ENCODE measurements around the gene PTPN1. TPM values are rescaled to one million over a fixed set of nuclear protein-coding genes. Genes with fewer than 3 reads are reported as not detected.
A peak's percentile ranks its signal among the peaks of the same experiment; 100 is the strongest.

Gene PTPN1
- total RNA-seq, 2 experiments from 2014 or later, result 80.6 to 83.4 TPM

DNA sequence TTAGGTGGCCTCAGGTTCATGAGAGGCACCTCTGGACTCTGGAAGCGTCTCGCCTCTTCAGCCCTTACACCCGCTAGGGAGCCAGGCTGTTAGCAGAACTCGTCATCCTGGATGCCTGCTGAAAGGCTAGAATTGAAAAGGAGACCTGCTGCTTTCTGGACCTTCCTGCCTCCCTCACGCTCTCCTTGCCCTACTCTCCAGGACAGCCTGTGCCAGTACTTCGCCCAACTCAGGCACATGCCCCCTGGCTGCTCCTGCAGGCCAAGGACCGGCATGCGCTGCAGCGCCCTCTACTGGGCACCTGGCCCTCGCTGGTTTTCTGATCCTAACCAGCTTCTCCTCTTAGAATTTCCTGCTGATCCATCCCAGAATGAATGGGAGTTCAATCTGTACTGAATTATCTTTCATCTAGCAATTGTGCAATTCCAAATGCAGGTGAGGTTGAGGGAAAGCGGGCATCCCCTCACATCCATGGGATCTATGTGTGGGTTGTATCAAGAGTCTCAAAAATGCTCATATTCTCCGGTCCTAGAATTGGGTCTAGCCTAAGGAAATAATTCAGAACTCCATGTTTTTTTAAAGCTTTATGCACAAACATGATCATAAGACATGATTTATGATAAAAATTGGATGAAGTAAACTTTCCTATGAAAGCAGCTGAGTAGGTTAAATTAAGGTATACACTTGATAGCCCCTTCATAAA is 78.0 kb downstream of the PTPN1 start:
- no peak overlapping the region for H3K4me3 Mint-ChIP-seq
- peaks cover 27% of the 10 kb centered on the region for H3K36me3 Mint-ChIP-seq
- DNase-seq, result peak; percentile 84
- CTCF ChIA-PET, result interaction anchor here (0.5 to 5.2 kb wide), 31 partner anchors 9 to 683 kb away, joined by 3 to 32 read pairs (median 4); partner anchors contain the start of gene PTPN1
- intact Hi-C loops (cut with micrococcal nuclease), result no loop called here
- no peaks in the 10 kb centered on the region for H3K9me3 Mint-ChIP-seq
- no peak overlapping the region for H3K27ac Mint-ChIP-seq
- H3K4me1 Mint-ChIP-seq (ENCODE audit: low read depth), result peaks cover 3% of the 10 kb centered on the region
- H3K27me3 Mint-ChIP-seq, result no peaks in the 10 kb centered on the region
- POLR2A ChIA-PET, result no interaction called here

DNA sequence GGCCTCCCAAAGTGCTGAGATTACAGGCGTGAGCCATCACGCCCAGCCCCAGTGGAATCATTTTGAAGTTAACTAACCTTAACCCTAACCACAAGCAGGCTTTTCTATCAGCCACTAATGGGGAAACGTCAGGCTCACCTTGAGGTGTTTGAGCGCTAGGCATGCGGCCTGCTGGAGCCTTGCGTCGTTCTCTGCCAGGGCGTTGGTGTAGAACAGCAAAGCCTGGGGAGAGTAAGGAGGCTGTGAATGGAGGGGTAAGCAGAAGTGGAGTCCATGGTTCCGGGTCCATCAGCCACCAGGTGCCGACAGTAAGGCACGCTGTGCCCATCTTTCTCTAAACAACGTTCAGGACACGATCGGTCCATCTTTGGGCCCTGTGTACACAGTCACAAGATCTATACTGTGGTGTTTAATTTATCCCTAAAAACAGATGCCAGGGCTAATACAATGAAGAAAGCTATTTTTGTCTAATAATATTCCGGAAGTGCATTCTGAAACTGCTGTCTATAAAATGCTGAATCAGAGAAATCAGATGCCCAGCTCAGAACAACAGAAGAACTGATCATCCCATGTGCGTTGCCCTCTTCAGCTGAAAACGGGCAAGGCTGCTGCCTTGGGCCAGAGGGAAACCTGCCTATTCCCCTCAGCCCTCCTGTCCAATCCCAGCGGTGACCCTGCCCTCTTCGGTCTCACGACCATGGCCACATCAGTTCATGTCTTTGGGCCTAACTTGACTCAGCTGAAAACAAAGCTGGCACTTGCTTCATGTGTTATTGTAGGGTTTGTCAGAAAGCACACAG is 79.6 kb downstream of the PTPN1 start:
- intact Hi-C loops (cut with micrococcal nuclease), result no loop called here
- H3K9me3 Mint-ChIP-seq, result no peaks in the 10 kb centered on the region
- H3K27ac Mint-ChIP-seq, result no peak overlapping the region
- H3K4me3 Mint-ChIP-seq, result no peak overlapping the region
- H3K36me3 Mint-ChIP-seq, result peaks cover 18% of the 10 kb centered on the region
- H3K4me1 Mint-ChIP-seq (ENCODE audit: low read depth), result no peaks in the 10 kb centered on the region
- no peaks in the 10 kb centered on the region for H3K27me3 Mint-ChIP-seq
- POLR2A ChIA-PET, result no interaction called here
- CTCF ChIA-PET, result interaction anchor here (0.6 to 1.8 kb wide), 4 partner anchors 11 to 325 kb away, joined by 3 to 9 read pairs (median 4); no protein-coding TSS in a partner anchor
- DNase-seq, result no peak

DNA sequence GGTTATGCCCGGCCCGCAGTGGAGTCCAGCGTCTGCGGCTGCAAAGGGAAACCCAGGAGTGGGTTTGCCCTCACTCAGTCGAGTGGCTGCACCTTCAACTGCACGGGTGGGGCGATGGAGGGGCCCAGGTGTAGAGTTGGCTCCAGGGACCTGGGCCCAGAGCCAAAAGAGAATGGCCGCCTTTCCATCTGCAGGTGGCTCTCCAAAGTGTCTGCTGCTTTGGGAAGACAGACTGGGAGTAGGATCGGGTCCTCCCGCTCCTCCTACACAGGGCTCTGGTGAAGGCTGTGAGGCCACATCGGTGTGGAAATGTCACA is 80.1 kb downstream of the PTPN1 start:
- Mint-ChIP-seq H3K4me3 (no peak overlapping the region), H3K27ac (peak overlapping the region; percentile 23), H3K9me3 (no peaks in the 10 kb centered on the region), H3K36me3 (peaks cover 12% of the 10 kb centered on the region), H3K27me3 (no peaks in the 10 kb centered on the region), H3K4me1 (ENCODE audit: low read depth) (no peaks in the 10 kb centered on the region)
- POLR2A ChIA-PET, result no interaction called here
- intact Hi-C loops (cut with micrococcal nuclease), result no loop called here
- CTCF ChIA-PET, result no interaction called here
- no peak for DNase-seq

DNA sequence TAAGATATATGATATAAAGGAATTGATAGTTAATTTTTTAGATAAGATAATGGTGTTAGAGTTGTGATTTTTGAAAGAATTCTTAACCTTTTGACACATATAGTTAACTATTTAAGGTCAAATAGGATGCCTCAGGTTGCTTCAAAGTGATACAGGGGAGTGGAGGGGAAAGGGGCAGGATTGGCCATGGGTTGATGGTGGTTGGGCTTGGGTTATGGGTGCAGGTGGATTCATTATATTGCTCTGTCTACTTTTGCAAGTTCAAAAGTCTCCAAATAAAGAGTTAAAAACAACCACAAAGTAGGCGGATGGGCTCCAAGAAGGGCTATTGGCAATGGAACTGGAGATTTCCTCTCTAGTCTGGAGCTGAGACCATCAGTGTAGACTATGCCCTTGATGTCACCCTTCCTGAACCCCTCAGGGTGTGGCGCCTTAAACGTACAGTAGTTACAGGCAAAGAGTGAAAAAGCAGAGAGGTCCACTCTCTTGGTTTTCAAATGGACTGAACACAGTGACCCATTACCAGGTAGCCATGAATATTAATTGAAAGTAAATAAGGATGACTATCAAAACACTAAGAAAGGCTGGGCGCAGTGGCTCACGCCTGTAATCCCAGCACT is 81.2 kb downstream of the PTPN1 start:
- no peak for DNase-seq
- ChIA-PET CTCF (interaction anchor here (1.0 kb wide), 1 partner anchor 12 kb away, joined by 3 read pairs; no protein-coding TSS in a partner anchor), POLR2A (no interaction called here)
- no peak overlapping the region for H3K27ac Mint-ChIP-seq
- no peaks in the 10 kb centered on the region for H3K9me3 Mint-ChIP-seq
- intact Hi-C loops (cut with micrococcal nuclease), result no loop called here
- no peak overlapping the region for H3K4me3 Mint-ChIP-seq
- H3K4me1 Mint-ChIP-seq (ENCODE audit: low read depth), result peaks cover 3% of the 10 kb centered on the region
- H3K36me3 Mint-ChIP-seq, result peaks cover 6% of the 10 kb centered on the region
- no peaks in the 10 kb centered on the region for H3K27me3 Mint-ChIP-seq

DNA sequence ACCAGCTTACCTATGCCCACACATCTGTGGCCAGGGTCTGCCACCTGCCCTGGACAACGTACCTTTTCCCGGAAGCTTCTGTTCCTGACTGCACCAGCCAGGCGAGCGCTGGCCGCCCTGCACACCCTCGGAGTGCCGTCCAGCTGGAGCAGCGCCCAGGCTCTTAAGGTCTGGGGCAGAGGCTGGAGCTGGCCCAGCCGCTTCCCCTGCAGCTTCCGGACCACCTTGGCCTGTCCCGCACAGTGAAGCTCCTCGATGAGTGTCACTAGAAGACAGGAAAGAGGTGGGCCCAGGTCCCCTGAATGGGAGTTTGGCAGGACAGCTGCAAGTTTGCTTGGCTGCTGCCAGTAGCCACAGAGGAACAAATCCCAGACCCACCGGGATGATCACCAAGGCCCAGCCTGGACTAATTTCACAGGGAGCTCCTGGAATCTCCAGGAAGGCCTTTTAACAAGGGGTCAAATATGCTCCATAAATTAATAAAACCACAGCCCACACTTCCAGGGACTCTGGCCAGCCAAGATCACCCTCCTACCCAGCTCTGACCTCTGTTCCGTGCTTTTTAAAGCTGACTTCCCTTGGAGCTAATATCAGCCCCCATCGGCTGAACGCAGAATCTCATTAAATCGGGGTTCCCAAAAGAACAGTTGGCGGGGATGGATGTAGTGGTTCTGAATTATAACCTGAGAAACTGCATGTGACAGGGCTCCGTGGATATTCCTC is 82.3 kb downstream of the PTPN1 start:
- ChIA-PET CTCF (interaction anchor here (1.0 kb wide), 2 partner anchors 8 to 13 kb away, joined by 3 read pairs; no protein-coding TSS in a partner anchor), POLR2A (no interaction called here)
- H3K36me3 Mint-ChIP-seq, result peaks cover 5% of the 10 kb centered on the region
- intact Hi-C loops (cut with micrococcal nuclease), result no loop called here
- H3K4me1 Mint-ChIP-seq (ENCODE audit: low read depth), result peaks cover 9% of the 10 kb centered on the region
- DNase-seq, result no peak
- H3K27ac Mint-ChIP-seq, result no peak overlapping the region
- no peak overlapping the region for H3K4me3 Mint-ChIP-seq
- H3K27me3 Mint-ChIP-seq, result no peaks in the 10 kb centered on the region
- H3K9me3 Mint-ChIP-seq, result no peaks in the 10 kb centered on the region

DNA sequence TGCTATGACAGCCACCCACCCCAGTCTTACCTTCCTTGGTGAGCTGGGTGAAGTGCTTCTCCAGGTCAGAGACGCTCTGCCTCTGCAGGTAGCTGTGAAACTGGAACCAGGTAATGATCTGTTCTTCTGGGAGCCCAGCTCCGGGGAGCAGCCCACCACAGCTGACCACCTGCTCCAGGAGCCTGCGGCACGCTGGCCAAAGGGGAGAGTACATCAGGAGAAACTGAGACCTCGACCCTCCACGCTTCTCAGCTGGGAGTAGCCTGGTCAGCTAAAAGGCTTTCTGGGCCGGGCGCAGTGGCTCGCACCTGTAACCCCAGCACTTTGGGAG is 82.8 kb downstream of the PTPN1 start:
- no peak for DNase-seq
- intact Hi-C loops (cut with micrococcal nuclease), result no loop called here
- Mint-ChIP-seq H3K9me3 (no peaks in the 10 kb centered on the region), H3K4me1 (ENCODE audit: low read depth) (peaks cover 9% of the 10 kb centered on the region), H3K27me3 (no peaks in the 10 kb centered on the region), H3K4me3 (no peak overlapping the region), H3K36me3 (peaks cover 5% of the 10 kb centered on the region), H3K27ac (no peak overlapping the region)
- POLR2A ChIA-PET, result no interaction called here
- CTCF ChIA-PET, result interaction anchor here (1.0 kb wide), 1 partner anchor 9 kb away, joined by 3 read pairs; no protein-coding TSS in a partner anchor

DNA sequence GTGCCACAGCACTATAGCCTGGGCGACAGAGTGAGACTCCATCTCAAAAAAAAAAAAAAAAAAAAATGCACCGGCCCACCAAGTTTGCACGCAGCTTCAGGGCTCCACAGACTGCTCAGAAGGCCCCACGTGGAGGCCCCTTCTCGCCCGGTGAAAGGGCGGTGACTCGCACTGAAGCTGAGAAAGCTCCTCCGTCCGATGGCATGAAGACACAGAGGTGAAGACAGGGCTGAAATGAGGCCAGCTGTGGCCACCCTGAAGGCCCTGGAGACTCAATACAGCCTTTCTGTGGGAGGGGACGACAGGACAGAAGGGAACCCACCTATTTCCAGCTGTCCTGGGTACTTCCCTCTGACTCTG is 84.0 kb downstream of the PTPN1 start:
- Mint-ChIP-seq H3K4me3 (no peak overlapping the region), H3K4me1 (ENCODE audit: low read depth) (peaks cover 9% of the 10 kb centered on the region), H3K9me3 (no peaks in the 10 kb centered on the region), H3K27ac (peak overlapping the region; percentile 30), H3K27me3 (no peaks in the 10 kb centered on the region), H3K36me3 (no peaks in the 10 kb centered on the region)
- POLR2A ChIA-PET, result no interaction called here
- DNase-seq, result no peak
- intact Hi-C loops (cut with micrococcal nuclease), result no loop called here
- CTCF ChIA-PET, result interaction anchor here (0.9 to 3.4 kb wide), 3 partner anchors 14 to 155 kb away, joined by 3 to 9 read pairs (median 7); no protein-coding TSS in a partner anchor

DNA sequence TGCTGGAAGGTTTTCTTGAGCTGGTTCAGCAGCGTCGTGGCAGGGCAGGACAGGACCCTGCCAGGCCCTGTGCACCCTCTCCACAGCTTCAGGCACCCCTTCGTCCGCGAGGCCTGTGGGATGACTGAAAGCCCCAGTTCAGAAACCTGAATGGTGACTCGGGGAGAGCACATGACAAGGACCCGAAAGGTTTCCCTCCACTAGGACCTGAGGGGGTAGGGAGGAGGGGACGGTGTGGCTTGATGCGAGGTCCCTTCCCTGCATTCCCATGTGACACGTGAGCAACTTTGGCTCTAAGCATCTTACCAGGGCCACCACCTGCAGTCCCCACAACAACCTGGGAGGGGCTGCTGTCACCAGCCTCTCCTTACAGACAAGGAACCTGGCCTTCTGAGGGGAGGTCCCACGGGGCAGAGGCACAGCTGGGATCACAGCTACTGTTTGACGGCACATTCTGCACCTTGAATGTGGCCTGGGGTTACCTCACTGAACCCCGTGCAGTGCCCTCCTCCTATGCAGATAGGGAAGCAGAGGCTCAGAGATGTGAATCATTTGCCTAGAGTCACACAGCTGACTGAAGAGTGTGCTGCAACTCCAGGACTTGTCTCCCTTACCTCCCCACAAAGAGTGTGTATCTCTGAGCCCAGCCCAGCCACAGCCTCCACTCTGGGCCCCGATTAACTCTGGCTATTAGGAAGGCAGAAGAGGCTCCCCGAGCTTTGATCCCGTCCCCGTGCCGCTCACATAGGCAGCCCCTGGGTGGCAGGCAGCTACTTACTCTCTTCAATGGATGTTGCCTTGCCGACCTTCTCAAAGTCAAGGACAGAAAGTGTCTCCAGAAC is 84.6 kb downstream of the PTPN1 start:
- no peak for DNase-seq
- Mint-ChIP-seq H3K4me1 (ENCODE audit: low read depth) (peaks cover 9% of the 10 kb centered on the region), H3K27ac (no peak overlapping the region), H3K4me3 (no peak overlapping the region), H3K36me3 (no peaks in the 10 kb centered on the region), H3K27me3 (no peaks in the 10 kb centered on the region), H3K9me3 (no peaks in the 10 kb centered on the region)
- POLR2A ChIA-PET, result no interaction called here
- intact Hi-C loops (cut with micrococcal nuclease), result no loop called here
- CTCF ChIA-PET, result interaction anchor here (0.6 to 3.4 kb wide), 4 partner anchors 14 to 155 kb away, joined by 3 to 9 read pairs (median 5); no protein-coding TSS in a partner anchor

DNA sequence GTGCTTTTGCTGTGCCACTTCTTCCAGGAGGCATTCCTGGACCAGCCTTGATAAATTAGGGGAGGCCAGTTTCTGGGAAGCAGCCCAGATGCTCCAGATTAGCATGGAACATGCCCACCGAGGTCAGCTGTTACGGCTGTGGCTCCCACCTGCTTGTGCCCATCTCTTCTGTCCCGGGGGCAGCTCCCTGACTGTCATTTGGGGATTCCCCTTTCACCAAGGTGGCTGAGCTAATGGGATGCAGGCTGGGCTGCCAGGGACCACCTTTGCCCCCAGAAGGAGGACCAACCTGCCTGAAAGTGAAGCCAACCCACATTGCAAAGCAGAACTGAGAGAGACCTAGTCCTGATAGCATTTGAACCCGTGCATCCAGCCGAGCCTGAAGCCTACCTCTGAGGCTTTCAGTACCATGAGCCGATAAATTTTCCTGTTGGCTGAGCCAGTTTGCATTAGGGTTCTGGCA is 85.3 kb downstream of the PTPN1 start:
- Mint-ChIP-seq H3K27ac (no peak overlapping the region), H3K4me3 (no peak overlapping the region), H3K9me3 (no peaks in the 10 kb centered on the region), H3K4me1 (ENCODE audit: low read depth) (peaks cover 9% of the 10 kb centered on the region), H3K27me3 (no peaks in the 10 kb centered on the region), H3K36me3 (no peaks in the 10 kb centered on the region)
- DNase-seq, result no peak
- ChIA-PET POLR2A (no interaction called here), CTCF (interaction anchor here (0.6 to 4.7 kb wide), 6 partner anchors 8 to 632 kb away, joined by 3 to 30 read pairs (median 5); no protein-coding TSS in a partner anchor)
- intact Hi-C loops (cut with micrococcal nuclease), result no loop called here

DNA sequence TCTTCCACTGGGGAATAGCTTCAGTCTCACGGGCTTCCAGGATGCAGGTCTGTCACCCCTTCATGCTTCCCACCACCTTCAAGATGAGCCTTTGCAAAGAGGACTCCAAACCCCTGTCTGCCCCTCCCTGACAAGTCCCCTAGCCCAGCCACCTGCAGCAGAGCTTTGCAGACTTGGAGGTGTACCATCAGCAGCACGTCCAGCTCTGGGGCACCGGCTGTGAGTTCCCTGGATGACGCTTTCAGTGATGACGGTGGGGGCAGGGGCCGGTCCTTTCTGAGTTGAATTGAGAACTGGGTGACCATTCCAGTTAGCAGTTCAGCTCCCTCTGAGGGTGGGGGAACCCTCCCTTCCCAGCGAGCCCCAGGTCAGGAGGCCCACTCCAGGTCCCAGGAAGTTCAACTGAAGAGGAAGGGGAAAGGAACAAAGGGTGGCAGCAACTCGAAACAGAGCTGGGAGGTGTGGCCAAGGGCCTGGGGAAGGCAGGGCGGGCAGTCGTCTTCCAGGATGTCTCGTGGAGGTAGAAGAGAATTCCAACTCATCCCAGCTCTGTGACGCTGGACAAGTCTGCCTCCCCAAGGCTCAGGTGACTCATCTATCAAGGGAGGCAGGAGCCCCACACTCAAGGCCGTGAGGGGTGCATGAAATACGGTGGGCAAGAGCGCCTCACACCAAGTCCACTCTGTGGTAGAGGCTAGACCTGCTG is 86.0 kb downstream of the PTPN1 start:
- DNase-seq, result no peak
- intact Hi-C loops (cut with micrococcal nuclease), result no loop called here
- Mint-ChIP-seq H3K27ac (no peak overlapping the region), H3K27me3 (peaks cover 2% of the 10 kb centered on the region), H3K4me3 (no peak overlapping the region), H3K36me3 (no peaks in the 10 kb centered on the region), H3K4me1 (ENCODE audit: low read depth) (peaks cover 9% of the 10 kb centered on the region), H3K9me3 (no peaks in the 10 kb centered on the region)
- POLR2A ChIA-PET, result no interaction called here
- CTCF ChIA-PET, result interaction anchor here (0.6 to 4.7 kb wide), 4 partner anchors 9 to 632 kb away, joined by 3 to 30 read pairs (median 6); no protein-coding TSS in a partner anchor

DNA sequence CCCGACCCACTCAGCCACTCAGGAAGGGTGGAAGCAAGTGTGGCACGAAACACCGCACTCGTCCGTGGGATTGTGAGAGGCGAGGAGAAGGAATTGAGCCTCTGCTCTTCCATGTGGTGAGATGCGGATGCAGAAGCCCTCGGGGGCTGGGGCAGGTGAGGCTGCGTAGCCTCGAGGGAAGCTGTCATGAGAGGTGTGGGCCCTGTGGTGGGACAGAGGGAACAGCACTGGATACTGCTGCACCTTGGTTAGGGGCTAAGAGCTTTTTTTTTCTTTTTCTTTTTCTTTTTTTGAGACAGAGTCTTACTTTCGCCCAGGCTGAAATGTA is 86.5 kb downstream of the PTPN1 start:
- Mint-ChIP-seq H3K9me3 (no peaks in the 10 kb centered on the region), H3K4me3 (no peak overlapping the region), H3K36me3 (no peaks in the 10 kb centered on the region), H3K27ac (no peak overlapping the region), H3K4me1 (ENCODE audit: low read depth) (peaks cover 9% of the 10 kb centered on the region), H3K27me3 (peaks cover 2% of the 10 kb centered on the region)
- CTCF ChIA-PET, result interaction anchor here (3.4 to 4.7 kb wide), 2 partner anchors 9 to 39 kb away, joined by 9 to 30 read pairs; no protein-coding TSS in a partner anchor
- intact Hi-C loops (cut with micrococcal nuclease), result no loop called here
- no peak for DNase-seq
- POLR2A ChIA-PET, result no interaction called here
